ENCODE results near the gene MMP13. TPM values are rescaled to one million over a fixed set of nuclear protein-coding genes. Genes with fewer than 3 reads are reported as not detected.

The MMP13 gene
- total RNA-seq, 2 experiments from 2014 or later, result not detected

DNA sequence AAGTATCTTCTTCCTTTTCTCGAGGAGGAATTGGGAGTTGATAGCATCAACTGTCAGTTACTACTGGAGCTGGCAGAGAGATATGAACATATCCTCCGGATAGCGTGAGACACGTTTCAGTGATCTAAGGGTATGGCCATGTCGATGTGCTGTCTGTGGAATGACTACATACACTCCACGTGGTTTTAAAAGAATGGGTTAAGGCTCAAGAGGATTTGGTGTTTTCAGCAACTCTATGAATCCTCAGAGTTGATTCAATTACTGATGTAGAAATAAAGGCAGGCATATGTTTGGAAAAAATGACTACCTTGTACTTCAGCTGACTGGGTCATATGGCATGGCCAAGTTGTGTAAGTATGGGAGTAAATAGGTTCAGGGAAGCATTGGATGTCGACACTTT lies 22.9 kb downstream of the MMP13 start:
- CTCF ChIA-PET, result no interaction called here
- no peak for DNase-seq

GRCh38 chr11:102930451-102930850 lies 25.1 kb downstream of the MMP13 start:
- POLR2A ChIA-PET, result no interaction called here
- intact Hi-C loops (cut with micrococcal nuclease), result no loop called here
- Mint-ChIP-seq H3K36me3 (no peaks in the 10 kb centered on the region), H3K9me3 (no peaks in the 10 kb centered on the region), H3K27ac (no peak overlapping the region), H3K27me3 (peaks cover 13% of the 10 kb centered on the region), H3K4me1 (ENCODE audit: low read depth) (no peaks in the 10 kb centered on the region), H3K4me3 (no peak overlapping the region)
- no peak for DNase-seq
- CTCF ChIA-PET, result no interaction called here

More for the DNA sequence above, 22.9 kb downstream of the MMP13 start:
- H3K27me3 Mint-ChIP-seq, result peaks cover 16% of the 10 kb centered on the region
- no peaks in the 10 kb centered on the region for H3K36me3 Mint-ChIP-seq
- H3K9me3 Mint-ChIP-seq, result no peaks in the 10 kb centered on the region
- intact Hi-C loops (cut with micrococcal nuclease), result no loop called here
- no peak overlapping the region for H3K4me3 Mint-ChIP-seq
- POLR2A ChIA-PET, result no interaction called here
- H3K27ac Mint-ChIP-seq, result no peak overlapping the region
- no peaks in the 10 kb centered on the region for H3K4me1 Mint-ChIP-seq (ENCODE audit: low read depth)

GRCh38 chr11:102929972-102930371 lies 25.6 kb downstream of the MMP13 start:
- H3K36me3 Mint-ChIP-seq, result no peaks in the 10 kb centered on the region
- POLR2A ChIA-PET, result no interaction called here
- no peaks in the 10 kb centered on the region for H3K4me1 Mint-ChIP-seq (ENCODE audit: low read depth)
- no peaks in the 10 kb centered on the region for H3K9me3 Mint-ChIP-seq
- no peak overlapping the region for H3K4me3 Mint-ChIP-seq
- intact Hi-C loops (cut with micrococcal nuclease), result no loop called here
- no peak for DNase-seq
- H3K27ac Mint-ChIP-seq, result no peak overlapping the region
- H3K27me3 Mint-ChIP-seq, result peaks cover 12% of the 10 kb centered on the region
- CTCF ChIA-PET, result no interaction called here

DNA sequence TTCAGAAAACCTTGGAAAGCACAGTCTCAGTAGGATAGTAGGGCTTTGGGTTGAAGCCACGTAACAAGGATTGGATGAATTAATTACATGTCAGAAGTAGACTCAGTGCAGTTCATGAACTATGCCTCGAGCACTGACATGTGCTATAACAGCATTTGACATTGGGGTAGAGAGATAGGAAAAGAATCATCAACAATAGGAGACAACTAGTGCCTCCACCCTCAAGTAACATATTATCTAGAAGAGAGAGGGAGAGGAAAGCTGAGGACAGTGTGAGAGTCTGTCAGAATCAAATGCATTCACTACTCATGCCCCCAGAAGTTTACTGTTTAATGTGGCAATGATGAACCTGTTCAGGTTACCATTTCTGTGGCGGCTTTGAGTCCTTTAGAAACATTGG lies 26.4 kb downstream of the MMP13 start:
- ChIA-PET CTCF (no interaction called here), POLR2A (no interaction called here)
- Mint-ChIP-seq H3K9me3 (no peaks in the 10 kb centered on the region), H3K27ac (no peak overlapping the region), H3K36me3 (no peaks in the 10 kb centered on the region), H3K4me1 (ENCODE audit: low read depth) (no peaks in the 10 kb centered on the region), H3K4me3 (no peak overlapping the region), H3K27me3 (peaks cover 12% of the 10 kb centered on the region)
- intact Hi-C loops (cut with micrococcal nuclease), result no loop called here
- DNase-seq, result no peak

GRCh38 chr11:102928247-102928646 lies 27.3 kb downstream of the MMP13 start:
- DNase-seq, result no peak
- H3K4me1 Mint-ChIP-seq (ENCODE audit: low read depth), result no peaks in the 10 kb centered on the region
- no peaks in the 10 kb centered on the region for H3K36me3 Mint-ChIP-seq
- H3K9me3 Mint-ChIP-seq, result no peaks in the 10 kb centered on the region
- no peak overlapping the region for H3K4me3 Mint-ChIP-seq
- peaks cover 12% of the 10 kb centered on the region for H3K27me3 Mint-ChIP-seq
- ChIA-PET POLR2A (no interaction called here), CTCF (no interaction called here)
- H3K27ac Mint-ChIP-seq, result no peak overlapping the region
- intact Hi-C loops (cut with micrococcal nuclease), result no loop called here

GRCh38 chr11:102927624-102927990 lies 27.9 kb downstream of the MMP13 start:
- intact Hi-C loops (cut with micrococcal nuclease), result no loop called here
- no peak overlapping the region for H3K27ac Mint-ChIP-seq
- no peak for DNase-seq
- no peaks in the 10 kb centered on the region for H3K4me1 Mint-ChIP-seq (ENCODE audit: low read depth)
- no peaks in the 10 kb centered on the region for H3K36me3 Mint-ChIP-seq
- H3K4me3 Mint-ChIP-seq, result no peak overlapping the region
- POLR2A ChIA-PET, result no interaction called here
- H3K9me3 Mint-ChIP-seq, result no peaks in the 10 kb centered on the region
- CTCF ChIA-PET, result no interaction called here
- peaks cover 9% of the 10 kb centered on the region for H3K27me3 Mint-ChIP-seq

DNA sequence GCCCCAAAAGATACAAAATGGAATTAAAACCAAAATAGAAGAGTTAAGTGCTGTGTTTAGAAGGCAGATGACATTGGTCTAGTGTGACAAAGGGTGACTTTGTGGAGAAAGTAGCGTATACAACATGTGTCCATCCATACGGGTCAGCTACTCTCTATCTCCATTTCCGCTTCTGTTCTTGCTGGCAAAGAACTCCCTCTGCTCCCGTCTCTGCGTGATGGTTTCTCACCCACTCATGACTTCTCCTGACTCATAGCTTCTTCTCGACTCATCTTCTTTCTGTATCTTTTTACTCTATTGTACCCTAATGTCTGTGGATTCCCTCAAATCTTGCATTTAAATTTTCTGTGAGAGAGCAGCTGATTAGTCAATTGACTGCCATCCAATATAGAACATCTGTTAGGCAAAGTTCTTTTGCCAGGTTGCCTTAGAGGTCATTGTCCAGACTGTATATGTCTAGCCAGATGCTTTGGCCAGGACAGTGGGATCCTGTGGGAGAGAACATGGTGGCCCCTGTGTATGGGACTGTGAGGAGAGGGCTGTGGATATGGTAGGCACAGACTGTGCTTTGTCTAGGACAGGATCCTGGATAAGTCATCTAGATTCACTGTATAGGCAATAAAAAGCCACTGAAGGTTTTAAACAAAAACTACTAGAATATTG lies 28.4 kb downstream of the MMP13 start:
- Mint-ChIP-seq H3K36me3 (no peaks in the 10 kb centered on the region), H3K27ac (no peak overlapping the region), H3K4me3 (no peak overlapping the region), H3K27me3 (peaks cover 10% of the 10 kb centered on the region), H3K9me3 (no peaks in the 10 kb centered on the region), H3K4me1 (ENCODE audit: low read depth) (no peaks in the 10 kb centered on the region)
- POLR2A ChIA-PET, result no interaction called here
- CTCF ChIA-PET, result interaction anchor here (1.5 to 1.6 kb wide), 2 partner anchors 12 to 15 kb away, joined by 3 to 5 read pairs; no protein-coding TSS in a partner anchor
- DNase-seq, result no peak
- intact Hi-C loops (cut with micrococcal nuclease), result no loop called here

DNA sequence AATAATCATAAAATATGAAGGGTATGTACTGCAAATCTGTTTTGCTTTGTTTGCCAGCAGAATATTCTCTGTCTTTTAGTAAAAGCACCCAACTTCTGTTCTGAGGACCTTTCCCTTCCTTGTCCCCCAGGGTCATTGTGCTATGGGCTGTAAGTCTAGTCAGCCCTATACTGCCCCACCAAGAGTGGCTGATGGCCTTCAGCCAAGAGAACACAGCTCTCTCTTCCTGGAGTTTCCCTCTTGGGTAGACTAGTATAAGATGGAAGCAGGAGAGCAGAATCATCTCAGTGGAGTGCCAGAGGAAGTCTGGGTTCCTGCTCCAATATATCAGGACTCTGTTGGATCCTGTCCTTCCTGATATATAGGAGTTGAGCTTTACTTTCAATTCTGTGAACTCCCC lies 29.0 kb downstream of the MMP13 start:
- Mint-ChIP-seq H3K27me3 (peaks cover 7% of the 10 kb centered on the region), H3K27ac (no peak overlapping the region), H3K4me1 (ENCODE audit: low read depth) (no peaks in the 10 kb centered on the region), H3K36me3 (no peaks in the 10 kb centered on the region), H3K4me3 (no peak overlapping the region), H3K9me3 (no peaks in the 10 kb centered on the region)
- intact Hi-C loops (cut with micrococcal nuclease), result no loop called here
- POLR2A ChIA-PET, result no interaction called here
- no peak for DNase-seq
- CTCF ChIA-PET, result interaction anchor here (1.5 to 1.6 kb wide), 2 partner anchors 11 to 15 kb away, joined by 3 to 5 read pairs; no protein-coding TSS in a partner anchor

DNA sequence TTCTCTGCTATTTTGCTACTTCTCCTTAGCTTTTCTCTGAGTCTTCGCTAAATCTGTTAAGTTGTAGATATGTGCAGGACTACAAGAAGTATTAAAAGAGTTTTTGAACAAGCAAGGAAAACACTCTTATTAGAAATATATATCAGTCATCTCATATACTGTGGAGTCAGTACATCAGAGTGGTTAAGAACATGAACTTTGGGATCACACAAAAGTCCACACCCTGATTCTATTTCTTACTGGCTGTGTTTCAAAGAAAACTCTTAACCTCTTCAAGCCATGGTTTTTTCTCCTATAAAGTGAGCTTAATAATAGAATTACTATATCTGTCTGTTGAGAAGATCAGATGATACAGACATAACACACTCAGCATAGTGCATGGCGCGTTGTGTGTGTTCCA lies 29.5 kb downstream of the MMP13 start:
- H3K27ac Mint-ChIP-seq, result no peak overlapping the region
- CTCF ChIA-PET, result interaction anchor here (1.5 to 1.6 kb wide), 2 partner anchors 11 to 16 kb away, joined by 3 to 5 read pairs; no protein-coding TSS in a partner anchor
- DNase-seq, result no peak
- no peaks in the 10 kb centered on the region for H3K4me1 Mint-ChIP-seq (ENCODE audit: low read depth)
- no peaks in the 10 kb centered on the region for H3K9me3 Mint-ChIP-seq
- intact Hi-C loops (cut with micrococcal nuclease), result no loop called here
- peaks cover 2% of the 10 kb centered on the region for H3K27me3 Mint-ChIP-seq
- no peak overlapping the region for H3K4me3 Mint-ChIP-seq
- POLR2A ChIA-PET, result no interaction called here
- H3K36me3 Mint-ChIP-seq, result no peaks in the 10 kb centered on the region

GRCh38 chr11:102924851-102925380 lies 30.6 kb downstream of the MMP13 start:
- no peak overlapping the region for H3K27ac Mint-ChIP-seq
- H3K9me3 Mint-ChIP-seq, result no peaks in the 10 kb centered on the region
- H3K36me3 Mint-ChIP-seq, result no peaks in the 10 kb centered on the region
- ChIA-PET CTCF (no interaction called here), POLR2A (no interaction called here)
- no peak for DNase-seq
- H3K27me3 Mint-ChIP-seq, result peaks cover 6% of the 10 kb centered on the region
- peaks cover 4% of the 10 kb centered on the region for H3K4me1 Mint-ChIP-seq (ENCODE audit: low read depth)
- no peak overlapping the region for H3K4me3 Mint-ChIP-seq
- intact Hi-C loops (cut with micrococcal nuclease), result no loop called here

GRCh38 chr11:102921587-102922220 lies 33.8 kb downstream of the MMP13 start:
- no peaks in the 10 kb centered on the region for H3K9me3 Mint-ChIP-seq
- ChIA-PET POLR2A (no interaction called here), CTCF (no interaction called here)
- DNase-seq, result no peak
- intact Hi-C loops (cut with micrococcal nuclease), result no loop called here
- peaks cover 4% of the 10 kb centered on the region for H3K4me1 Mint-ChIP-seq (ENCODE audit: low read depth)
- H3K36me3 Mint-ChIP-seq, result no peaks in the 10 kb centered on the region
- H3K27me3 Mint-ChIP-seq, result peaks cover 6% of the 10 kb centered on the region
- H3K27ac Mint-ChIP-seq, result no peak overlapping the region
- H3K4me3 Mint-ChIP-seq, result no peak overlapping the region

DNA sequence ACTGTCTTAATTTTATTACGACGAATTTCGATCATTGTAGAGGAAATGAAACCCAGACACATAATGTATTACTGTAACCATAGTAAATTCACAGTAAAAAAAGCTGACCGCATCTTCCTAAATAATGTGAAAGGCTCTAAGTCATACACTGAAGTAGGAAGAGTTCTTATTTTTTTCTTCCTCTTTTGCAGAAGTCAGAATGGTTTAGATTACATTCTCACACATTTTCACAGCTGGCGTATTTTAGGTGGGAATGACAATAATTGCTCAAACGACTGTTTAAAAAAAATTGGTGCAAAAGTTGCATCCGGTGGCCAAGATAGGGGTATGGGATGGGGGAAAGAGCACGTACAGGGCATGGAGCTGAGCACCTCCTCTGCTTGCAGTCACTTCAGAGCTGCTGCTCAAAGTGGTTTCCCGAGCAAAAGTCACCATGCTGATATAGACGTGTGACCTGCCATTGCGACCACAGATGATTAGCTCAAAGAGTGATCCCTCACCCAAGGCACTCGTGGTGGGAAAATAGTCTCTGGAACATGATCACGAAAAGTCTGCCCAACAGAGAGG lies 35.3 kb downstream of the MMP13 start:
- H3K4me3 Mint-ChIP-seq, result no peak overlapping the region
- H3K36me3 Mint-ChIP-seq, result no peaks in the 10 kb centered on the region
- H3K4me1 Mint-ChIP-seq (ENCODE audit: low read depth), result peaks cover 4% of the 10 kb centered on the region
- no peaks in the 10 kb centered on the region for H3K9me3 Mint-ChIP-seq
- peaks cover 6% of the 10 kb centered on the region for H3K27me3 Mint-ChIP-seq
- DNase-seq, result no peak
- no peak overlapping the region for H3K27ac Mint-ChIP-seq
- ChIA-PET CTCF (interaction anchor here (0.6 to 1.2 kb wide), 2 partner anchors 21 to 245 kb away, joined by 3 read pairs; no protein-coding TSS in a partner anchor), POLR2A (no interaction called here)
- intact Hi-C loops (cut with micrococcal nuclease), result no loop called here

- DNase-seq, result no peak
- Mint-ChIP-seq H3K4me3 (no peak overlapping the region), H3K36me3 (no peaks in the 10 kb centered on the region), H3K27me3 (peaks cover under 1% of the 10 kb centered on the region), H3K27ac (no peak overlapping the region), H3K4me1 (ENCODE audit: low read depth) (peaks cover 1% of the 10 kb centered on the region), H3K9me3 (no peaks in the 10 kb centered on the region)
- ChIA-PET POLR2A (no interaction called here), CTCF (interaction anchor here (0.6 to 1.8 kb wide), 4 partner anchors 11 to 735 kb away, joined by 3 to 9 read pairs (median 6); no protein-coding TSS in a partner anchor)
- intact Hi-C loops (cut with micrococcal nuclease), result no loop called here
Measured at GRCh38 chr11:102915044-102915375, 40.5 kb downstream of the MMP13 start.

All from activated CD4-positive, alpha-beta memory T cell treated with anti-CD3 and anti-CD28 coated beads for 36 hours (primary cell).